GM06990 (cell line): ENCODE data around the gene PTPRQ.

Source experiments
- DNase-seq: peaks from one replicate; pipeline ENCODE4 v3.0.0-alpha.2; 2011; ENCODE audit not compliant: insufficient read length; ENCODE audit errors: extremely low read depth
- H3K27me3 ChIP-seq: replicated peaks from 2 replicates; pipeline ENCODE4 v1.6.0; 2011; ENCODE audit warnings: low read length; ENCODE audit not compliant: control insufficient read depth, insufficient read depth
- H3K36me3 ChIP-seq: 2 replicates; pipeline ENCODE4 v1.5.1; 2011; ENCODE audit warnings: low read length; ENCODE audit not compliant: control insufficient read depth, insufficient read depth
- H3K4me3 ChIP-seq: replicated peaks from 2 replicates; pipeline ENCODE4 v1.5.1; 2011; ENCODE audit warnings: low read depth, mild to moderate bottlenecking, control low read depth, low read length
- TF ChIP-seq, protein P1 (sequence below): IDR thresholded peaks from 2 replicates; pipeline ENCODE4 v1.5.1; 2011; ENCODE audit warnings: low read length, control low read depth, mild to moderate bottlenecking, inconsistent platforms; ENCODE audit not compliant: insufficient read depth, poor library complexity, severe bottlenecking

PTPRQ gene

DNA sequence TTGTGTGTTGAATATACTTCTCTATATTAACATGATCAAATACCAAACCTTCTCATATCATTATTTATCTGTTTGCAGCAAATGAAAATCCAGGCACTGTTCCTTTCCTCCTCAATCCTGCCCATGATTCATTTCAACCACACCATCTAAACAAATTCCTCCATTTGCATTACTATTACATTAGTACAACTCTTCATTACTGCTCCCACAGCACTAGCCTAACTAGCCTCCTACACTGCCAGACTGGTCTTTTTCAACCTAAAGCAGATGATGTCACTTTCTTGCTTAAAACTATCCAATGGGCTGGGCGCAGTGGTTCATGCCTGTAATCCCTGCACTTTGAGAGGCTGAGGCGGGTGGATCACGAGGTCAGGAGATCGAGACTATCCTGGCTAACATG is 146.1 kb downstream of the PTPRQ start:
- no peak for DNase-seq
- H3K36me3 ChIP-seq: no peaks in the 10 kb centered on the region
- no peaks in the 10 kb centered on the region for H3K27me3 ChIP-seq
- H3K4me3 ChIP-seq: no peak overlapping the region
- TF ChIP-seq, protein P1, sequence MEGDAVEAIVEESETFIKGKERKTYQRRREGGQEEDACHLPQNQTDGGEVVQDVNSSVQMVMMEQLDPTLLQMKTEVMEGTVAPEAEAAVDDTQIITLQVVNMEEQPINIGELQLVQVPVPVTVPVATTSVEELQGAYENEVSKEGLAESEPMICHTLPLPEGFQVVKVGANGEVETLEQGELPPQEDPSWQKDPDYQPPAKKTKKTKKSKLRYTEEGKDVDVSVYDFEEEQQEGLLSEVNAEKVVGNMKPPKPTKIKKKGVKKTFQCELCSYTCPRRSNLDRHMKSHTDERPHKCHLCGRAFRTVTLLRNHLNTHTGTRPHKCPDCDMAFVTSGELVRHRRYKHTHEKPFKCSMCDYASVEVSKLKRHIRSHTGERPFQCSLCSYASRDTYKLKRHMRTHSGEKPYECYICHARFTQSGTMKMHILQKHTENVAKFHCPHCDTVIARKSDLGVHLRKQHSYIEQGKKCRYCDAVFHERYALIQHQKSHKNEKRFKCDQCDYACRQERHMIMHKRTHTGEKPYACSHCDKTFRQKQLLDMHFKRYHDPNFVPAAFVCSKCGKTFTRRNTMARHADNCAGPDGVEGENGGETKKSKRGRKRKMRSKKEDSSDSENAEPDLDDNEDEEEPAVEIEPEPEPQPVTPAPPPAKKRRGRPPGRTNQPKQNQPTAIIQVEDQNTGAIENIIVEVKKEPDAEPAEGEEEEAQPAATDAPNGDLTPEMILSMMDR: no peak

DNA sequence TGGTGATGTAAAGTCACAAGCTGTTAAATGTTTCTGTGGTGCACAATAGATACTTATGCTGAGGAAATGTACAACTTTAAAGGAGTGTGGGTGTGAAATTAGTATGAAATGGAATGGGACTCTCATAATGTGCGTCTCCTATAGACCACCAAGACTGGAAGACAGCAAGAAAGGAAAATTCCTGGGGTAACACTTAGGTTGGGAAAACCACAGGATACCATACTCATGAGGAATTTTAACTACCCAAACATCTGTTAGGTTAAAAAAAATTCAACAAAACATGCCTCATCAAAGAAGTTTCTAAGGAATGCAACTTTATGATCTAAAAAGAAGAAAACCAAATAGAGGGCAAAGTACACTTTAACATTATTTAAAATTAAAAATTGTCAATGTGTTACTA is 149.7 kb downstream of the PTPRQ start:
- Histone ChIP-seq H3K36me3 (no peaks in the 10 kb centered on the region), H3K27me3 (no peaks in the 10 kb centered on the region), H3K4me3 (no peak overlapping the region)
- TF ChIP-seq, protein P1: no peak
- no peak for DNase-seq

DNA sequence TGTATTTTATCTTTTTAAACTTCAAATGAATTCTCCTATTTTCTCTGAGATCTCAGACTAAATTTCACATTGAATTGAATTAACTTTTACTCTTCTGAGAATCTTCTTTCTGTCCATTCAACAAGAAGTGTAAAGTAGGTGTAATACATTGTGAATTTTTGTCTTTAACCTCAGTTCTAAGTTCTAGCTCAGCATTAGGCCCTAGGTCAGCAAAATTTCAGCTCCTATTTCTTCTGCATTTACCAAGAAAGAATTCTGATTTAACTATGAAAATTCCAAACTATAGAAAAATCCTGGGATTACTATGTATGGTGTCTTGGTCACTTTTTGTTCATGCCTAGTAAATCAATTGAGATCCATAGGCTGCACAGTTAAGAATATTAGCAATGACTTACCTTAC is 152.5 kb downstream of the PTPRQ start:
- no peaks in the 10 kb centered on the region for H3K36me3 ChIP-seq
- H3K4me3 ChIP-seq: no peak overlapping the region
- TF ChIP-seq, protein P1: no peak
- H3K27me3 ChIP-seq: no peaks in the 10 kb centered on the region
- no peak for DNase-seq

DNA sequence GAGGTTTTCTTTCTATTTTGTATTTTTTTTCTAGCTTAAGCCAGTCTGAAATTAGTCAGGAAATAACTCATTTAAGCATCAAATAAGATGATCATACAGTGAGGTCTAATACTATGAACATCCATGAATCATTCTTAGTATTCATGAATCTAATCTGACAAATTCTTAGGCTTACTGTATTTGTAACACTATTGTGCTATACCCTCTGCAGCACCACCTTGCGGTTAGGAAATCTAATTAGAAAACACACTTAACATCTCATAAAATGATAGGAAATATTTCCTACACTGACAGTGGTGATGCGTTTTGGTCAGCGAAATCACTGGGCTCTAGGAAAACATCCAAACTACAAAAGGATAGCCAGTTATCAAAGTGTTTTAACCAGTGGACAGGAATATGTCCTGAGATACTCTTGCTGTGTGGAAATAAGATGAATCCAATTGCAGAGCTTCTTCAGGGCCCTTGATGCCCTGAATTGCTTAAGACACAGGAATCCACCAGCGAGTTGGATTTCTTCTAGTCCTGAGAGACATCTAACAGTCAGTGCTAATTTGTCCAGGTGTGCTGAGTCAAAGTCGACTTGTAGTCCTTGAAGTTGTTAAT is 154.1 kb downstream of the PTPRQ start:
- no peaks in the 10 kb centered on the region for H3K36me3 ChIP-seq
- TF ChIP-seq, protein P1: peak; percentile 8
- H3K27me3 ChIP-seq: no peaks in the 10 kb centered on the region
- DNase-seq: no peak
- no peak overlapping the region for H3K4me3 ChIP-seq

DNA sequence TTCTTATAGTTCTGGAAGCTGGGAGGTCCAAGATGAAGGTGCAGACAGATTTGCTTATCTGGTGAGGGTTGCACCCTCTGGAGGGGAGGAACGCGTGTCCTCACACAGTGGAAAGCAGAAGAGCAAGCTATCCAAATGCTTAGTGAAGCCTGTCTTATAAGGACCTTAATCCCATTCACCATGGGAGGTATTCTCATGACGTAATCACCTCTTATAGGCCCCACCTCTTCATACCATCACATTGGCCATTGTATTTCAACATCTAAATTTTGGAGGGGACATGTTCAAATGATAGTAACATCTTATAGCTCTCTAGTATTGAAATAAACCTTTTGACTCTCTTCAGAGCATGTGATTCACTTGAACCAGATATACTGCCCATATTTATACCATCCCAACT is 158.4 kb downstream of the PTPRQ start:
- Histone ChIP-seq H3K27me3 (no peaks in the 10 kb centered on the region), H3K4me3 (no peak overlapping the region), H3K36me3 (no peaks in the 10 kb centered on the region)
- TF ChIP-seq, protein P1: no peak
- no peak for DNase-seq
